ENCODE results near the gene STAT5A. TPM values are rescaled to one million over a fixed set of nuclear protein-coding genes. Genes with fewer than 3 reads are reported as not detected.
"Not testable (repeated sequence)": the region's sequence is repeated elsewhere in the genome, so short reads cannot be mapped to it uniquely, and the experiment has no call there.

STAT5A gene
- total and polyA plus RNA-seq, 12 donors: 8.2 to 28.5 (median 15.3) TPM

DNA sequence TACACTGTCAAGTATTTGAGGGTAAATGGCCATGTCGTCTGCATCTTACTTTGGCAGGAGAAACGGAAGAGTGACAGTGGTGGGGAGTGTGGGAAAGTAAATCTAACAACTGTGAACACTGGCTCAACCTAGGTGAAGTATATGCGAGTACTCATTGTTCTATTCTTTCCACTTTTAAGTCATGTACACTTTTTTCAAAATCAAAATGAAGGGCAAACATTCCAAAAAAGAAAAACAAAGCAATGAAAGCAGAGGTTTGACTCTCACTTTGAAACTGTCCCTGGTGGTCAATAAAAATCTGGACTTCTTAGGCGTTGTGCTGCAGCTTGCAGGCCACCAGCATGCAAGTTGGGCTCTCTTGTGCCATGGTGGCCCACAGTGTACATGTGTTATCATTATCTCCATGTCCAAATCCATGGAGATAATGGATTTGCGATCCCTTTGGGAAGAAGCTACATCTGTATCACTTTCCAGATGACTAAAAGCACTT, 44.8 kb upstream of the STAT5A start:
- H3K4me3 ChIP-seq: no peak overlapping the region
- no peaks in the 10 kb centered on the region for H3K9me3 ChIP-seq
- WGBS, 2 donors: 76 to 80% methylated on average over 5 of the region's 5 CpGs
- intact Hi-C loops (cut with DNase I): no loop called here
- no peak overlapping the region for H3K27ac ChIP-seq
- H3K4me1 ChIP-seq: peaks cover 0 to 35% (median 17%) of the 10 kb centered on the region in 9 donors
- no peak for ATAC-seq
- H3K36me3 ChIP-seq: no peaks in the 10 kb centered on the region
- DNase-seq: no peak
- H3K27me3 ChIP-seq: no peaks in the 10 kb centered on the region
- TF ChIP-seq, protein P1, sequence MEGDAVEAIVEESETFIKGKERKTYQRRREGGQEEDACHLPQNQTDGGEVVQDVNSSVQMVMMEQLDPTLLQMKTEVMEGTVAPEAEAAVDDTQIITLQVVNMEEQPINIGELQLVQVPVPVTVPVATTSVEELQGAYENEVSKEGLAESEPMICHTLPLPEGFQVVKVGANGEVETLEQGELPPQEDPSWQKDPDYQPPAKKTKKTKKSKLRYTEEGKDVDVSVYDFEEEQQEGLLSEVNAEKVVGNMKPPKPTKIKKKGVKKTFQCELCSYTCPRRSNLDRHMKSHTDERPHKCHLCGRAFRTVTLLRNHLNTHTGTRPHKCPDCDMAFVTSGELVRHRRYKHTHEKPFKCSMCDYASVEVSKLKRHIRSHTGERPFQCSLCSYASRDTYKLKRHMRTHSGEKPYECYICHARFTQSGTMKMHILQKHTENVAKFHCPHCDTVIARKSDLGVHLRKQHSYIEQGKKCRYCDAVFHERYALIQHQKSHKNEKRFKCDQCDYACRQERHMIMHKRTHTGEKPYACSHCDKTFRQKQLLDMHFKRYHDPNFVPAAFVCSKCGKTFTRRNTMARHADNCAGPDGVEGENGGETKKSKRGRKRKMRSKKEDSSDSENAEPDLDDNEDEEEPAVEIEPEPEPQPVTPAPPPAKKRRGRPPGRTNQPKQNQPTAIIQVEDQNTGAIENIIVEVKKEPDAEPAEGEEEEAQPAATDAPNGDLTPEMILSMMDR (IDR thresholded peaks at IDR 0.05): no peak

DNA sequence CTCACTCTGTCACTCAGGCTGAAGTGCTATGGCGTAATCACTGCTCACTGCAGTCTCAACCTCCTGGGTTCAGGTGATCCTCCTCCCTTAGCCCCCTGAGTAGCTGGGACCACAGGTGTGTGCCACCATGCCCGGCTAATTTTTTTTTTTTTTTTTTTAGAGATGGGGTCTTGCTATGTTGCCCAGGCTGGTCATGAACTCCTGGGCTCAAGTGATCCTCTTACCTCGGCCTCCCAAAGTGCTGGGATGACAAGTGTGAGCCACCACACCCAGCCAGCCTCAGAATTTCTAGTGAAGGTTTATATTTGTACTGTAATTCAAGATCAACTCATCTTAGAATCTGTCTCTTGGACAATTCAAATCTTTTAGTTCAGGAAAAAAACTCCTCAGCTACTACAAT, 44.2 kb upstream of the STAT5A start:
- ATAC-seq; H3K4me3 ChIP-seq; DNase-seq; H3K27me3 ChIP-seq; intact Hi-C loops (cut with DNase I); H3K36me3 ChIP-seq; H3K9me3 ChIP-seq; H3K27ac ChIP-seq: not testable (repeated sequence)
- WGBS, 2 donors: 95 to 99% methylated on average over 3 of the region's 3 CpGs
- peaks cover 3 to 40% (median 21%) of the 10 kb centered on the region in 9 donors for H3K4me1 ChIP-seq

DNA sequence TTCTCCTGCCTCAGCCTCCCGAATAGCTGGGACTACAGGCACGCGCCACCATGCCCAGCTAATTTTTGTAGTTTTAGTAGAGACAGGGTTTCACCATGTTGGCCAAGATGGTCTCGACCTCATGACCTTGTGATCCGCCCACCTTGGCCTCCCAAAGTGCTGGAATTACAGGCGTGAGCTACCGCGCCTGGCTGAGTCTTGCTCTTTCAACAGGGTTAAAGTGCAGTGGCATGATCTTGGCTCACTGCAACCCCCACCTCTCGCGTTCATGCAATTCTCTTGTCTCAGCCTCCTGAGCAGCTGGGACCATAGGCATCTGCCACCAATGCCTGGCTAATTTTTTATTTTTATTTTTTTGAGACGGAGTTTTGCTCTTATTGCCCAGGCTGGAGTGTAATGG, 43.1 kb upstream of the STAT5A start:
- 94 to 95% methylated on average over 10 to 11 of the region's 11 CpGs for WGBS, 2 donors
- H3K9me3 ChIP-seq; intact Hi-C loops (cut with DNase I); H3K36me3 ChIP-seq; DNase-seq; H3K27ac ChIP-seq; H3K27me3 ChIP-seq; H3K4me3 ChIP-seq; ATAC-seq: not testable (repeated sequence)
- H3K4me1 ChIP-seq: peaks cover 4 to 51% (median 26%) of the 10 kb centered on the region in 9 donors

DNA sequence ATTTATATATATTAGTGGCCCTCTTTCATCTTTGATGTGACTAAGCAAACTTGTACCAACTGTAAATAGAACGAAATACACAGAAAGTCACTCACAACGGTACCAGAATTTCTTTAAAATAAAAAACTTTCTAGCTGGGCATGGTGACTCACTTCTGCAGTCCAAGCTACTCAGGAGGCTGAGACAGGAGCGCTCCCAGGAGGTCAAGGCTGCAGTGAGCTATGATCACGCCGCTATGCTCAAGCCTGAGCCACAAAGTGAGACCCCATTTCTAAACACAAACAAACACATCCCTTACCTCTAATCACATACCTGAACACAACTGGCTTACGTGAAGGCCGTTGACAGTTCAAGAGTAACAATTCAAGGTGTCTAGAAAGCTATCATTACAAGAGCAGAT, 41.8 kb upstream of the STAT5A start:
- peaks cover 4 to 64% (median 31%) of the 10 kb centered on the region in 9 donors for H3K4me1 ChIP-seq
- ATAC-seq (no peak), DNase-seq (no peak)
- TF ChIP-seq, protein P1 (IDR thresholded peaks at IDR 0.05): no peak
- no peaks in the 10 kb centered on the region for H3K36me3 ChIP-seq
- H3K27me3 ChIP-seq: no peaks in the 10 kb centered on the region
- H3K4me3 ChIP-seq: no peak overlapping the region
- peak overlapping the region in 4 of 10 donors; percentile 82 to 99 (median 92) for H3K27ac ChIP-seq
- H3K9me3 ChIP-seq: no peaks in the 10 kb centered on the region
- intact Hi-C loops (cut with DNase I): no loop called here
- WGBS, 2 donors: 82 to 86% methylated on average over 7 of the region's 7 CpGs

DNA sequence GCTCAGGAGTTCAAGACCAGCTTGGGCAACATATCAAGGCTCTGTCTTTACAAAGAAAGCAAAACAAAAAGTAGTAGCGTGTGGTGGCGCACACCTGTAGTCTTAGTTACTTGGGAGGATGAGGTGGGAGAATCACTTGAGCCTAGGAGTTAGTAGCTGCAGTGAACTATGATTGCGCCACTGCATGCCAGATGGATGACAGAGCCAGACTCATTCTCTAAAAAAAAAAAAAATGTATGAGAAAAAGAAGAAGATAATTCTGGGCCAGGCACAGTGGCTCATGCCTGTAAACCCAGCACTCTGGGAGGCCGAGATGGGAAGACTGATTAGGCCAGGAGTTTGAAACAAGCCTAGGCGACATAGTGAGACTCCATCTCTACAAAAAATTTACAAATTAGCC, 40.6 kb upstream of the STAT5A start:
- TF ChIP-seq, protein P1 (IDR thresholded peaks at IDR 0.05): no peak
- H3K27ac ChIP-seq: peak overlapping the region in 8 of 10 donors; percentile 79 to 99 (median 92)
- H3K27me3 ChIP-seq: no peaks in the 10 kb centered on the region
- H3K4me1 ChIP-seq: peaks cover 4 to 77% (median 35%) of the 10 kb centered on the region in 9 donors
- intact Hi-C loops (cut with DNase I): no loop called here
- ATAC-seq (no peak), DNase-seq (no peak)
- 96 to 99% methylated on average over 5 of the region's 5 CpGs for WGBS, 2 donors
- H3K4me3 ChIP-seq: peak overlapping the region in 2 of 10 donors; percentile 40 to 43
- no peaks in the 10 kb centered on the region for H3K9me3 ChIP-seq
- no peaks in the 10 kb centered on the region for H3K36me3 ChIP-seq
